AG10803 (cell line): ENCODE data around the gene OSCP1.

Experiments
- DNase-seq: peaks from one replicate; pipeline ENCODE4 v3.0.0; 2010; ENCODE audit warnings: low read depth
- H3K4me3 ChIP-seq: 2 replicates; pipeline ENCODE4 v1.5.1; 2011; ENCODE audit warnings: mild to moderate bottlenecking, low read length, control low read depth
- CTCF ChIP-seq: conservative IDR thresholded peaks from 2 replicates; pipeline ENCODE4 v1.5.1; 2011; ENCODE audit warnings: mild to moderate bottlenecking, low read length, control low read depth, inconsistent platforms

Gene OSCP1

DNA sequence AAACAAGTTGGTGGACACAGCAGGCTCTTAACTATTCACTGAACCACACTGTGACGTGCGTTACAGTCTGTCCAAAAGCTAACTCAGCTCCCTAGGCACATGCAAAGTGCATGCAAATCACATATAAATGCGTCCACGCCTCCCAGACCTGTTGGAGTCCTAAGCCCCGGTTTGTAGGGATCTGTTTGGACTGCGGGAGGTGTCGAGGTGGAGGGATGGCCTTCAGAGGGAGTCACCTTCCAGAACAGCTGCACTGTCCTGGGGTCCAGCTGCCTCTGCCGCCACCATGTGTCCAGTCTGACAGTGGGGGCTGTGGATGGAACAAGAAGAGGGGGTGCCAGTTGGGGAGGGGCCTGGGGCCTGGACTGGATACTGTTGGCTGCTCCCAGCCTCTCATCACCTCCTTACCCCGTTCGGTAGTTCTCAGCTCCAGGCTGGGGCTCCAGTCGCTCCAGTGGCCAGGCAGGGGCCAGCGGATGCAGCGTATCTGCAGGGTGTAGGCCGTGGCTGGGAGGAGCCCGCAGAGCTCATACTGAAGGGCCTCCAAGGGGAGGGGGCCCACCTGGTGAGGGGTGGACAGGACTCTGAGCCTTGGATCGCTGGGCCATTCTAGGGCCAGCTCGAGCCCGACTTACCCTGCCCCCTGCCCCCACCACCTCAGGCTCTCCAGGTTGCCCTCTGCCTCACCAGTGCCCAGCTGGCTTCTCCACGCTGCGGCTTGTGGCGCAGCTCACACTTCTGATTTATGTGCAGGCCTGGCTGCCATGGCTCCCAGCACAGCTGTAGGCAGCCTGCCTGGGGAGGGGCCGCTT, 21.8 kb upstream of the OSCP1 start:
- H3K4me3 ChIP-seq, result no peak overlapping the region
- no peak for DNase-seq
- TF ChIP-seq CTCF, result no peak

GRCh38 chr1:36469163-36469562, 18.9 kb upstream of the OSCP1 start:
- TF ChIP-seq CTCF, result no peak
- DNase-seq, result no peak
- H3K4me3 ChIP-seq, result no peak overlapping the region

DNA sequence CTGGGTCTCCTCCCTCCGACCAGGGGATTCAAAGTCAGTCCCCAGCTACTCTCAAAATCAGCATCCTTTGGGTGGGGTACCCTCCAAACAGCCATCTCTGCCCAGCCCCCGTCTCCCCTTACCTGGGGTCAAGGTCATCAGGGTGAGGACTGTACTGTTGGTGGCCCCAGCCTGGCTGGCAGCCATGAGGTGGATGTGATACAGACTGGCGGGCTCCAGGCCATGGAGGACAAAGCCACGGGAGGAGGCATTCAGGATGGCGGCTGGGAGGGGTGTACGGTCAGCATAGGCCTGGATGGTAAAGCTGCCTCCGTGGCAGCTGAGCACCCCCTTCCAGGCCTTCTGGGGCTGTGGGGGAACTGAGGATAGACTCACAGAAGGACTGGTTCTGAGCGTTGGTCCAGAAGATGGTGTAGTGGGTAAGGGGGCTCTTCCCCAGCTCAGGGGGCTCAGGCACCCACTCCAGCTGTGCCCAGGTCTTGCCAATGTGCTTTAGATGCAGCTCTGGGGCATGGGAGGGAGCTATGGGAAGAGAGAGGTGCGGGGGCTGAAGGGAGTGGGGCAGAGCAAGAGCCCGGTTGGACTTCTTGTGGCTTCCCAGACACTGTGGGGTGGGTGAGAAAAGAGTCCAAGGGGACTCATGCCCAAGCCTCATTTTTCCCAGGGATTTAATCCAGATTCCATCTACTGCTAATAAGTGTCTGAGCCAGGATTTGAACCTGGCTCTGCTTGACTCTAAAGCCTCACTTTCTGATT, 17.6 kb upstream of the OSCP1 start:
- no peak for DNase-seq
- no peak overlapping the region for H3K4me3 ChIP-seq
- no peak for TF ChIP-seq CTCF

GRCh38 chr1:36467027-36467410, 16.8 kb upstream of the OSCP1 start:
- no peak for DNase-seq
- no peak for TF ChIP-seq CTCF
- no peak overlapping the region for H3K4me3 ChIP-seq

DNA sequence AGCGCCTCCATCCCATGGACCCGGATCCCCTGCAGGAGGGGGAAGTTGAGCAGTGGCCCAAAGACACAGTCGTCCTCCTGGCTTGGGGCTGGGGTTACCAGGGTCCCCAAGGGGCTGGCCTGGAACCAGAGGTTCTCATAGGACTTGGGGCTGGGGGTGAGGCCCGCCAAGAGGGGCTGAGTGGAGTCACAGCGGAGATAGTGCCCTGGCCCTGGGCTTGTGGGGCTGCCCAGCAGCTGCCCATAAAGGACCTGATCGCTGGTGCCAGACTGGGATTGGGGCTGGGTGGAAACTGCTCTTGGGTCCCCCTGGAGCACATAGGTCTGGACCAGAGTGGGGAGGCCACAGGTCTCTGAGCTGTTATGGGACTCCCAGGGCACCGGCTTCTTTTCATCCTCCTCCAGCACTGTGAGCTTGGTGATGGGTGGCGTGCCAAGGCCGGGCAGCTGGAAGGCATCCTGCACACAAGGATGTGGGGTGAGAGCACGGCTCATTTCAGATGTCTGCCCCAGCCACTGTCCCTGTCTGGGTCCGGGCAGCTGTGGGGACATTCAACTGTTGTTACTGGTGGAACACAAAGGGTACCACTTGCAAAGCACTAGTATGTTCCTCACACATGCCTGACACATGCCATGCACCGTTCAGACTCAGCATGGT, 16.2 kb upstream of the OSCP1 start:
- TF ChIP-seq CTCF, result no peak
- no peak overlapping the region for H3K4me3 ChIP-seq
- DNase-seq, result no peak

DNA sequence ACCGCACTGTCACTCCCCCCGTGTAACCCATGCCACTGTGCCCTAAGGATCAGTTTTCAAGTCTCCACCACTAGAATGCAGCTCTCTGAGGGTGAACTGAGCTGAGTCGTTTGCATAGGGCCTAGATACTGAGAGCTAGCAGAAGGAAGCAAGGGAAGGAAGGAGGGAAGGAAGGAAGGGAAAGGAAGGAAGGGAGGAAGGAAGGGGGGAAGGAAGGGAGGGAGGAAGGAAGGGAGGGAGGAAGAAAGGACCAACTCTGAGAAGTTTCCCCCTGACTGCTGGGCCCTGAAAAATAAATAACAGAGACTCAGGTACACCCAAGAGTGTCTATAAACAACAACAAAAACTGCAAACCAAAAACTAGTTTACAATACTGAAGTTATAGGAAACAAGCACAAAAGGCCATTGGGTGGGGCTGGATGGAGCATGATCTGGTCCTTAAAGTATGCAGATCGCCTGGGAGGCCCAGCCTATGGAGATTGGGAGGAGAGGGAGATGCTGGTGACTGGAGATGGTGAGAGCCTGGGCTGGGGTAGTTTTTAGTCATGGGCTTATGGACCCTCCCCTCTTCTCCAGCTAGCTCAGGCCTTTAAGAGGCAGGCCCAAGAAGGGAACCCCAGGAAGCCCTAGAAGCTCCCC, 15.6 kb upstream of the OSCP1 start:
- peak; percentile 34 for DNase-seq
- no peak for TF ChIP-seq CTCF

More for the DNA sequence above, 15.6 kb upstream of the OSCP1 start:
- H3K4me3 ChIP-seq, result no peak overlapping the region
